ENCODE measurements around the gene ANKRD13A.
"Not testable (repeated sequence)": the region's sequence is repeated elsewhere in the genome, so short reads cannot be mapped to it uniquely, and the experiment has no call there.

Gene ANKRD13A

DNA sequence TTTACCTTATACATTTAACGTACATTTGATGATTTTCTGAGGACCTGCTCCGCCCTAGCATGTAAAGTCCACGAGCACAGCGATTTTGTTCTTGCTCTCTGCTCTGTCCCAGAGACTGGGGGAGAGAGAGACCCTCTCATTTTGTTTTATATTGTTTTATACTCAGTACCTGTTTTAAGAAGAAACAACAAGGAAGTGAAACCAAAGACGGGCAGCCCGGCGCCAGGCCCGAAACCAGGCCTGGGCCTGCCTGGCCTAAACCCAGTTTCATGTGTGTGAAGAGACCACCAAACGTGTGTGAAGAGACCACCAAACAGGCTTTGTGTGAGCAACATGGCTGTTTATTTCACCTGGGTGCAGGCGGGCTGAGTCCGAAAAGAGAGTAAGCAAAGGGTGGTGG, 49.8 kb downstream of the ANKRD13A start:
- peak; percentile 92 for TF ChIP-seq SPI1 (IDR thresholded peaks at IDR 0.05; ENCODE audit: low read depth, low read length)
- TF ChIP-seq POLR2AphosphoS5 (IDR thresholded peaks at IDR 0.05; ENCODE audit: low read depth, low read length), result 0 out of 2 replicates have a peak, but pooled peaks have one; percentile 1
- not testable (repeated sequence) for FAIRE-seq; DNase-seq (ENCODE audit: insufficient read length, low spot score)

DNA sequence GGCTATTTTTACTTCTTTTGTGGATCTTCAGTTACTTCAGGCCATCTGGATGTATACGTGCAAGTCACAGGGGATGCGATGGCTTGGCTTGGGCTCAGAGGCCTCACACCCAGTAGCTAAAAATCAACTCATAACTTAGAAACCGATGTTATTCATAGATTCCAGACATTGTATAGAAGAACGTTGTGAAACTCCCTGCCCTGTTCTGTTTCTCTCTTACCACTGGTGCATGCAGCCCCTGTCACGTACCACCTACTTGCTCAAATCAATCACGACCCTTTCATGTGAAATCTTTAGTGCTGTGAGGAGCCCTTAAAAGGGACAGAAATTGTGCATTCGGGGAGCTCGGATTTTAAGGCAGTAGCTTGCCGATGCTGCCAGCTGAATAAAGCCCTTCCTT, 50.4 kb downstream of the ANKRD13A start:
- not testable (repeated sequence) for FAIRE-seq; DNase-seq (ENCODE audit: insufficient read length, low spot score)

DNA sequence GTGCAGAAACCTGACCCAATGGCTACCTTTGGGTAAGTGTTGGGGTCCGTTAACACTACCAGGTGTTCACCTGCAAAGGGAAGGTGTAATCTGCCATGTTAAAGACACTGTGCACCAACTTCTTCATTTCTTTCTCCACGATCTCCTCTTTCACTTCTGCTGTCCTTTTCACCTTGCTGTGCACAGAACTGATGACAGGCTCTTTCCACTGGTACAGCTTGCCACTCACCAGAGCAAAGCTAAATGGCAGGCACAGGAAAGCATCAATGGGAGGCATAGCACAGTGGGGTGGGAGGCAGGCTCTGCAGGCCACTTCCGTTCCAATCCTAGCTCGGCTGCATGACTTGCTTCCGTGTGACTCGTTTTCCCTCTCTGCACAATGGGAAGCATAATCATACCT, 51.7 kb downstream of the ANKRD13A start:
- DNase-seq (ENCODE audit: insufficient read length, low spot score), result no peak
- peak; percentile 69 for TF ChIP-seq SPI1 (IDR thresholded peaks at IDR 0.05; ENCODE audit: low read depth, low read length)
- TF ChIP-seq TAF1 (IDR thresholded peaks at IDR 0.05; ENCODE audit: low read depth, low read length), result no peak
- peak; percentile 83 for FAIRE-seq

DNA sequence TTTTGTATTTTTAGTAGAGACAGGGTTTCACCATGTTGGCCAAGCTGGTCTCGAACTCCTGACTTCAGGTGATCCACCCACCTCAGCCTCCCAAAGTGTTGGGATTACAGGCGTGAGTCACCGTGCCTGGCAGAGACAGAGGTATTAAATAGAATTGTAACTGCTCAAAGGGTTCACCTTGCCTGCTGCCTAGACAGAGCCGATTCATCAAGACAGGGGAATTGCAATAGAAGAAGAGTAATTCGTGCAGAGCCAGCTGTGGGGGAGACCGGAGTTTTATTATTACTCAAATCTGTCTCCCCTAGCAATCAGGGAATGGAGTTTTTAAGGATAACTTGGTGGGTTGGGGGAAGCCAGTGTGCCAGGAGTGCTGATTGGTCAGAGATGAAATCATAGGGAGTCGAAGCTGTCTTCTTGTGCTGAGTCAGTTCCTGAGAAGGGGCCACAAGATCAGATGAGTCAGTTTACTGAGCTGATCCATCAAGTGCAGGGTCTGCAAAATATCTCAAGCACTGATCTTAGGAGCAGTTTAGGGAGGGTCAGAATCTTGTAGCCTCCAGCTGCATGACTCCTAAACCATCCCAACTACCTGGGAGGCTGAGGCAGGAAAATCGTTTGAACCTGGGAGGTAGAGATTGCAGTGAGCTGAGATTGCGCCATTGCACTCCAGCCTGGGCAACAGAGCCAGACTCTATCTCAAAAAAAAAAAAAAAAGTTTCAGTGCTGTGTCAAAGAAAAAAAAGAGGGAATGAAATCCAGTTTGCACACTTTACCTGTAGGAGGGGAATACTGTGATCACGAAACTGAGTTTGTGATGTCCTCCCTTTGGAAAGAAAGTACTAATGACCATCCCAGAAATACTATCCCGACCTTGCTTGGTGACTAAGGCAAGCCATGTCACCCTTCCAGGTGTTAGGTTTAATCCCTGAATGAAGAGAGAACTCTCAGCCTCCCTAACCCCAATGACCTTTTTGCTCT, 56.4 kb downstream of the ANKRD13A start:
- FAIRE-seq; DNase-seq (ENCODE audit: insufficient read length, low spot score): not testable (repeated sequence)

DNA sequence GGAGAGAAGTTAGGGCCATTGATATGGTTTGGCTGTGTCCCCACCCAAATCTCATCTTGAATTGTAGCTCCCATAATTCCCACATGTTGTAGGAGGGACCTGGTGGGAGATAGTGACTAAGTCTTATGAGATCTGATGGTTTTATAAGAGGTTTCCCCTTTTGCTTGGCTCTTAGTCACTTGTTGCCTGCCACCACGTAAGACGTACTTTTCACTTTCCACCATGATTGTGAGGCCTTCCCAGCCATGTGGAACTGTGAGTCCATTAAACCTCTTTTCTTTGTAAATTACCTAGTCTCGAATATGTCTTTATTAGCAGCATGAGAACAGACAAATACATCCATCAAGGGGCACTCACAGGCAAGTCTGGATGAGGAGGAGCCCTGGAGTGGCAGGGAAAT, 57.4 kb downstream of the ANKRD13A start:
- FAIRE-seq; DNase-seq (ENCODE audit: insufficient read length, low spot score): not testable (repeated sequence)

DNA sequence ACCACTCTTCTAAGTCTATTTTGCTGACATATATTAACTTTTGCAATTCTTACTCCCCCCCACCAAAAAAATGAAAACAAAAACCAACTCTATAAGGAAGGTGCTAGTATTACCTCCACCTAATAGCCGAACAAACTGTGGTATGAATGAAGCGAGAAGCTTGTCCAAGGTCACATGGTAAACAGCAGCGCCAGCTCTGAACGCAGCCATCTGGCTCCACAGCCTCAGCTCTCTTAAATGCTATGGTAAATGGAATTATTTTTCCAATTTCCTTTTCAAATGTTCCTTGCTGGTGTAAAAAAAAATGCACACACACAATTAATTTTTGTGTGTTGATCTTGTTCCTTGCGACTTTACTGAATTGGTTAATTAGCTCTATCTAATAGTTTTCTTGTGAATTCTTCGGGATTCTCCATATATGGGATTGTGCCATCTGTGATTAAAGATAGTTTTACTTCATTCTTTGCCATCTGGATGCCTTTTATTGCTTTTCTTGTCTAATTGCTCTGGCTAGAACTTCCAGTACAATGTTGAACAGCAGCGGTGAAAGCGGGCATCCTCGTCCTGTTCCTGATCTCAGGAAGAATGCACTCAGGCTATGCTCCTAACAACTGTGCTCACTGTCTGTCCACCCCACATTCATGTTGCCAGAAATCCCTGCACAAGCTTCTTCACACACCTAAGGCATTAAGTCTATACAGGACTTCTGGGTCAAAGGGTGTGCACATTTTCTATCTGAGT, 59.8 kb downstream of the ANKRD13A start:
- FAIRE-seq, result no peak
- DNase-seq (ENCODE audit: insufficient read length, low spot score), result no peak
- TF ChIP-seq POLR2AphosphoS5 (IDR thresholded peaks at IDR 0.05; ENCODE audit: low read depth, low read length), result no peak
- TF ChIP-seq SPI1 (IDR thresholded peaks at IDR 0.05; ENCODE audit: low read depth, low read length), result no peak
- no peak for TF ChIP-seq POU2F2 (IDR thresholded peaks at IDR 0.05; ENCODE audit: low read depth, low read length)
- TF ChIP-seq TAF1 (IDR thresholded peaks at IDR 0.05; ENCODE audit: low read depth, low read length), result no peak
- no peak for TF ChIP-seq POLR2A (IDR thresholded peaks at IDR 0.05; ENCODE audit: low read depth, low read length)
- no peak for TF ChIP-seq PAX5 (IDR thresholded peaks at IDR 0.05; ENCODE audit: insufficient read depth, low read length, severe bottlenecking)

DNA sequence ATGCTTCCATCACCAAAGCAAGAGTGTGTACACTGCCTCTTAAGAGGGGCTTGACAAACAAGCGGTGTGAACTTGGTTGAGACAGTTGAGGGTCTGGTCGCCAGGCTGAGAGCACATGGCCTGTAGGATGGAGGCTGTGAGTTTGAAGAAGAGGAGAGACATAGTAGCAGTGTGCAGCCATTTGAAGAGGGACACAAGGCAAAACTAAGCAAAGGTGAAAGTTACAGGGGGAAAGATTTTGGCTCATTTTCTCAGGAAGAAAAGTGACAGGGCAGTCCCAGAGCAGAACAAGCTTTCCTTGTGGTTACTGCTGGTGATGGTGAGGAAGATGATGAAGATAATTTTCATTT, 60.4 kb downstream of the ANKRD13A start:
- FAIRE-seq, result no peak
- TF ChIP-seq PAX5 (IDR thresholded peaks at IDR 0.05; ENCODE audit: insufficient read depth, low read length, severe bottlenecking) (no peak), POLR2A (IDR thresholded peaks at IDR 0.05; ENCODE audit: low read depth, low read length) (no peak), SPI1 (IDR thresholded peaks at IDR 0.05; ENCODE audit: low read depth, low read length) (no peak), POU2F2 (IDR thresholded peaks at IDR 0.05; ENCODE audit: low read depth, low read length) (no peak), POLR2AphosphoS5 (IDR thresholded peaks at IDR 0.05; ENCODE audit: low read depth, low read length) (no peak), TAF1 (IDR thresholded peaks at IDR 0.05; ENCODE audit: low read depth, low read length) (no peak)
- no peak for DNase-seq (ENCODE audit: insufficient read length, low spot score)

DNA sequence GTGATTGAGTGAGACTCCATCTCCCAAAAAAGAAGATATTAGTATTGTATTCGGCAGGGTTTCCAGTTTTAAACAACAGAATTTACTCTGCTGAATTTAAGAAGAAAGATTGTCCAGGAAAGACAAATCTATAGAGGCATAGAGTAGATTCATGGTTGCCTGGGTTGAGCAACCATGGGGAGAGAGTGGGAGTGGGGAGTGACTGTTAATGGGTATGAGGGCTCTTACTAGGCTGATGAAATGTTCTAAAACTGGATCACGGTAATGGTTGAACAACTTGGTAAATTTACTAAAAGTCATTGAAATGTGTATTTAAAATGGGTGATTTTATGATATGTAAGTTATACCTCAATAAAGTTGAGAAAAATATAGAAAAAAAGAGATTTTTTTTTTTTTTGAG, 63.0 kb downstream of the ANKRD13A start:
- no peak for TF ChIP-seq TAF1 (IDR thresholded peaks at IDR 0.05; ENCODE audit: low read depth, low read length)
- no peak for TF ChIP-seq POU2F2 (IDR thresholded peaks at IDR 0.05; ENCODE audit: low read depth, low read length)
- no peak for TF ChIP-seq PAX5 (IDR thresholded peaks at IDR 0.05; ENCODE audit: insufficient read depth, low read length, severe bottlenecking)
- no peak for TF ChIP-seq POLR2AphosphoS5 (IDR thresholded peaks at IDR 0.05; ENCODE audit: low read depth, low read length)
- no peak for TF ChIP-seq SPI1 (IDR thresholded peaks at IDR 0.05; ENCODE audit: low read depth, low read length)
- no peak for TF ChIP-seq POLR2A (IDR thresholded peaks at IDR 0.05; ENCODE audit: low read depth, low read length)
- DNase-seq (ENCODE audit: insufficient read length, low spot score) (no peak), FAIRE-seq (no peak)

DNA sequence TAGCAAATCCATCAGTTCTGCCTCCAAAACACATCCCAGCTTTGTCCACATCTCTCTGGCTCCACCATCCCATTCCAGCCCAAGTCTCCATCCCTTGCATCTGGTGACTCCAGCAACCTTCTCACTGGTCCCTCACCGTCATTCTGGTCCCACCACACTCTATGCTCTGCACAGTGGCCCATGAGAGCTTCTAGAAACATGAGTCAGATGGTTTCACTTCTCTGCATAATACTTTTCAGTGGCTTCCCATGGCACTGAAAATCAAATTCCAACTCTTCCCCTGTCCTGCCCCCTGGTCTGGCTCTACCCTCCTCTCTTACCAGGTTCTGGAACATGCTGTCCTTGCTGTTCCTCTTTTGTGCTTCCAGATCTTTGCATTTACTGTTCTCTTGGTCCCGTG, 66.3 kb downstream of the ANKRD13A start:
- no peak for DNase-seq (ENCODE audit: insufficient read length, low spot score)
- TF ChIP-seq POU2F2 (IDR thresholded peaks at IDR 0.05; ENCODE audit: low read depth, low read length) (peak; percentile 15; the same call in 1 of the 2 replicates), POLR2A (IDR thresholded peaks at IDR 0.05; ENCODE audit: low read depth, low read length) (no peak), SPI1 (IDR thresholded peaks at IDR 0.05; ENCODE audit: low read depth, low read length) (peak; percentile 91)
- peak; percentile 65 for FAIRE-seq

DNA sequence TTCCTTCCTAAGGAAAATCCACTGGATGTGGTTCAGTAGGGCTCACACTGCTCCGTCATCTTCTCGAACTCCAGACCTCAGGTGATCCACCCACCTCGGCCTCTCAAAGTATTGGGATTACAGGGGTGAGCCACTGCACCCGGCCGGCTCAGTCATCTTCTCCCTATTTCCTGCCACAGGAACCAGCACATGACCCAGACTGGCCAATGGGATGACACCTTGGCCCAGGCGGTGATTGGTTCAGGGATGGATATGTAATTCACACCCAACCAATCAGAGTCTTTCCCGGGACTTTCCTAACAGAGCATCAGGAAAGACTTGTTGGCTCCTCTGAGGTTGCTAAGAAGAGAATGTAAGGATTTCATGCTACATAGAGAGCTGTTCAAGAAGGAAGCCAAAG, 68.3 kb downstream of the ANKRD13A start:
- FAIRE-seq (no peak), DNase-seq (ENCODE audit: insufficient read length, low spot score) (no peak)
- no peak for TF ChIP-seq POLR2A (IDR thresholded peaks at IDR 0.05; ENCODE audit: low read depth, low read length)
- no peak for TF ChIP-seq POLR2AphosphoS5 (IDR thresholded peaks at IDR 0.05; ENCODE audit: low read depth, low read length)
- TF ChIP-seq POU2F2 (IDR thresholded peaks at IDR 0.05; ENCODE audit: low read depth, low read length), result no peak

DNA sequence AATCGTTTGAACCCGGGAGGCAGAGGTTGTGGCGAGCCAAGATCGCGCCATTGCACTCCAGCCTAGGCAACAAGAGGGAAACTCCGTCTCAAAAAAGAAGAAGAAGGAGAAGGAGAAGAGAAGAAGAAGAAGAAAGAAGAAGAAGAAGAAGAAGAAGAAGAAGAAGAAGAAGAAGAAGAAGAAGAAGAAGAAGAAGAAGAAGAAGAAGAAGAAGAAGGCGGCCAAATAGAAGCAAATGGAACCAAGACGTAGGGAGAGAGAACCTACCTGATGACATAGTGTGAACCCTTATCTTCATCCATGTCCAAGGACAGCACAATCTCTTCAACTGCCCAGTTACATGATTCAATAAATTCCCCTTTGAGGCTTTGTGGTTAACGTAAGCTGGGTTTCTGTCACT, 68.9 kb downstream of the ANKRD13A start:
- FAIRE-seq; DNase-seq (ENCODE audit: insufficient read length, low spot score): not testable (repeated sequence)
